SK-N-SH treated with all-trans-retinoic acid at 6 μM for 48 hours (cell line): ENCODE data around the gene TBC1D9.
"Not testable (repeated sequence)": the region's sequence is repeated elsewhere in the genome, so short reads cannot be mapped to it uniquely, and the experiment has no call there.

ENCODE experiments used
- ATAC-seq: fragments of 200-7000 bp; cut with Tn5 transposase; 3 replicates; pipeline ENCODE4 v1.9.1; 2020; ENCODE audit warnings: mild to moderate bottlenecking, moderate library complexity
- BACH2 ChIP-seq: fragments of 250-450 bp; sonication (Bioruptor Pico); IDR thresholded peaks from 2 replicates; pipeline ENCODE4 v1.9.0; 2021; ENCODE audit warnings: mild to moderate bottlenecking, borderline replicate concordance
- CREB5 ChIP-seq: fragments of 250-450 bp; sonication (Bioruptor Pico); IDR thresholded peaks from 2 replicates; pipeline ENCODE4 v1.5.1; 2020; ENCODE audit warnings: low read depth, mild to moderate bottlenecking, moderate library complexity
- CSDC2 ChIP-seq: fragments of 250-450 bp; sonication (Bioruptor Pico); IDR thresholded peaks from 2 replicates; pipeline ENCODE4 v1.5.0; 2020; ENCODE audit warnings: mild to moderate bottlenecking, moderate library complexity
- ESRRG ChIP-seq: fragments of 250-450 bp; sonication (Bioruptor Pico); IDR thresholded peaks from 2 replicates; pipeline ENCODE4 v1.6.1; 2021; ENCODE audit warnings: mild to moderate bottlenecking
- GLIS3 ChIP-seq: fragments of 250-450 bp; sonication (Bioruptor Pico); IDR thresholded peaks from 2 replicates; pipeline ENCODE4 v1.5.0; 2020; ENCODE audit warnings: mild to moderate bottlenecking, moderate library complexity
- ISL1 ChIP-seq: fragments of 250-450 bp; sonication (Bioruptor Pico); IDR thresholded peaks from 2 replicates; pipeline ENCODE4 v2.1.2; 2022; ENCODE audit warnings: mild to moderate bottlenecking, moderate library complexity
- OSR1 ChIP-seq: fragments of 250-450 bp; sonication (Bioruptor Pico); IDR thresholded peaks from 2 replicates; pipeline ENCODE4 v1.8.0; 2022; ENCODE audit warnings: moderate library complexity, mild to moderate bottlenecking, inconsistent platforms
- PATZ1 ChIP-seq: fragments of 250-450 bp; sonication (Bioruptor Pico); IDR thresholded peaks from 2 replicates; pipeline ENCODE4 v1.8.0; 2020; ENCODE audit warnings: mild to moderate bottlenecking, moderate library complexity, borderline replicate concordance
- POU6F1 ChIP-seq: fragments of 250-450 bp; sonication (Bioruptor Pico); IDR thresholded peaks from 2 replicates; pipeline ENCODE4 v1.8.0; 2021; ENCODE audit warnings: low read depth, mild to moderate bottlenecking, moderate library complexity, borderline replicate concordance
- PPARA ChIP-seq: fragments of 250-450 bp; sonication (Bioruptor Pico); IDR thresholded peaks from 2 replicates; pipeline ENCODE4 v1.5.0; 2020; ENCODE audit warnings: mild to moderate bottlenecking, borderline replicate concordance
- RARB ChIP-seq: fragments of 250-450 bp; sonication (Bioruptor Pico); IDR thresholded peaks from 2 replicates; pipeline ENCODE4 v1.8.0; 2021; ENCODE audit warnings: mild to moderate bottlenecking, moderate library complexity
- SNAI2 ChIP-seq: fragments of 250-450 bp; sonication (Bioruptor Pico); IDR thresholded peaks from 2 replicates; pipeline ENCODE4 v1.5.0; 2020; ENCODE audit warnings: mild to moderate bottlenecking, moderate library complexity
- TCF4 ChIP-seq: fragments of 250-450 bp; sonication (Bioruptor Pico); IDR thresholded peaks from 2 replicates; pipeline ENCODE4 v1.8.0; 2021; ENCODE audit warnings: mild to moderate bottlenecking, moderate library complexity, borderline replicate concordance
- TSHZ2 ChIP-seq: fragments of 250-450 bp; sonication (Bioruptor Pico); IDR thresholded peaks from 2 replicates; pipeline ENCODE4 v1.5.0; 2020; ENCODE audit warnings: mild to moderate bottlenecking, moderate library complexity
- ZC3H10 ChIP-seq: fragments of 250-450 bp; sonication (Bioruptor Pico); IDR thresholded peaks from 2 replicates; pipeline ENCODE4 v1.5.1; 2021; ENCODE audit warnings: mild to moderate bottlenecking, moderate library complexity
- ZFP3 ChIP-seq: fragments of 250-450 bp; sonication (Bioruptor Pico); IDR thresholded peaks from 2 replicates; pipeline ENCODE4 v1.5.0; 2020; ENCODE audit warnings: mild to moderate bottlenecking, moderate library complexity
- ZFP30 ChIP-seq: fragments of 450-650 bp; formaldehyde crosslinking; IDR thresholded peaks from 2 replicates; pipeline ENCODE4 v1.5.0; 2022; ENCODE audit warnings: mild to moderate bottlenecking, moderate library complexity
- ZNF565 ChIP-seq: fragments of 450-650 bp; formaldehyde crosslinking; conservative IDR thresholded peaks from 2 replicates; pipeline ENCODE4 v1.5.0; 2020; ENCODE audit warnings: low read depth, mild to moderate bottlenecking, moderate library complexity
- ZNF70 ChIP-seq: fragments of 450-650 bp; formaldehyde crosslinking; IDR thresholded peaks from 2 replicates; pipeline ENCODE4 v1.5.0; 2020; ENCODE audit warnings: mild to moderate bottlenecking, moderate library complexity
- ZNF8 ChIP-seq: fragments of 450-650 bp; formaldehyde crosslinking; IDR thresholded peaks from 2 replicates; pipeline ENCODE4 v1.5.0; 2020; ENCODE audit warnings: mild to moderate bottlenecking, moderate library complexity

TBC1D9 gene

GRCh38 chr4:140748171-140748570 is 8.0 kb downstream of the TBC1D9 start:
- TF ChIP-seq TCF4 (CRISPR knock-in tag): no peak
- no peak for TF ChIP-seq ZNF70 (CRISPR knock-in tag)
- TF ChIP-seq CSDC2 (CRISPR knock-in tag): no peak
- TF ChIP-seq GLIS3 (CRISPR knock-in tag): no peak
- no peak for TF ChIP-seq BACH2 (CRISPR knock-in tag)
- no peak for TF ChIP-seq PATZ1 (CRISPR knock-in tag)
- no peak for TF ChIP-seq ZFP3 (CRISPR knock-in tag)
- no peak for TF ChIP-seq SNAI2 (CRISPR knock-in tag)
- ATAC-seq: no peak

- ATAC-seq: not testable (repeated sequence)
Observed at GRCh38 chr4:140746546-140746945, 9.6 kb downstream of the TBC1D9 start.

- ATAC-seq: no peak
- no peak for TF ChIP-seq CSDC2 (CRISPR knock-in tag)
- TF ChIP-seq BACH2 (CRISPR knock-in tag): no peak
- no peak for TF ChIP-seq SNAI2 (CRISPR knock-in tag)
- TF ChIP-seq ZFP3 (CRISPR knock-in tag): no peak
- no peak for TF ChIP-seq ZNF8 (CRISPR knock-in tag)
- TF ChIP-seq ESRRG (CRISPR knock-in tag): no peak
- TF ChIP-seq TCF4 (CRISPR knock-in tag): no peak
- TF ChIP-seq ZNF70 (CRISPR knock-in tag): no peak
- no peak for TF ChIP-seq ZC3H10 (CRISPR knock-in tag)
- no peak for TF ChIP-seq ZNF565
- no peak for TF ChIP-seq POU6F1 (CRISPR knock-in tag)
- no peak for TF ChIP-seq RARB (CRISPR knock-in tag)
- TF ChIP-seq ISL1: no peak
- TF ChIP-seq TSHZ2 (CRISPR knock-in tag): no peak
- no peak for TF ChIP-seq ZFP30
- no peak for TF ChIP-seq CREB5 (CRISPR knock-in tag)
- TF ChIP-seq OSR1 (CRISPR knock-in tag): no peak
- TF ChIP-seq PPARA (CRISPR knock-in tag): no peak
- no peak for TF ChIP-seq PATZ1 (CRISPR knock-in tag)
- no peak for TF ChIP-seq GLIS3 (CRISPR knock-in tag)
Observed at GRCh38 chr4:140744421-140744820, 11.8 kb downstream of the TBC1D9 start.
